Stimulated activated CD4-positive, alpha-beta T cell treated with anti-CD3 and anti-CD28 coated beads, Interleukin-2, amount 100 ng/mL, for 4 hours (primary cell): ENCODE measurements around the gene DYNLL2.
A peak's percentile ranks its signal among the peaks of the same experiment; 100 is the strongest.
"Not testable (repeated sequence)": the region's sequence is repeated elsewhere in the genome, so short reads cannot be mapped to it uniquely, and the experiment has no call there.

Source experiments
- DNase-seq: peaks from one replicate; pipeline ENCODE4 v3.0.0-alpha.2; 2020; ENCODE audit warnings: low read depth

The DYNLL2 gene

DNA sequence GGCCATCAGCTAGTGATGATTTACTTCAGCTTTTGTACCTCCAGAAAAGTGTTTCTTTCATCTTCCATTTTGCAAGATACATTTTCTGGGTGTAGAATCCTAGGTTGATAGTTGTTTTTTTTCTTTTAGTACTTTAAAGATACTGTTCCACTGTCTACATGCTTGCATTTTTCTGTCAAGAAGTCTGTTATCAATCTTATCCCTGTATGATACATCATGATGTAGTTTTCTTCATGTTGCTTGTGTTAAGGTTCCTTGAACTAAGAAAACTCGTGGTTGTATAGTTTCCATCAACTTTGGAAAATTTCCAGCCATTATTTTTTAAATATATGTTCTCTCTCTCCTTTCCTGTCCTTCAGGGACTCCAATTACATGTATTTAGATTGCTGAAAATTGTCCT, 24.1 kb downstream of the DYNLL2 start:
- no peak for DNase-seq

DNA sequence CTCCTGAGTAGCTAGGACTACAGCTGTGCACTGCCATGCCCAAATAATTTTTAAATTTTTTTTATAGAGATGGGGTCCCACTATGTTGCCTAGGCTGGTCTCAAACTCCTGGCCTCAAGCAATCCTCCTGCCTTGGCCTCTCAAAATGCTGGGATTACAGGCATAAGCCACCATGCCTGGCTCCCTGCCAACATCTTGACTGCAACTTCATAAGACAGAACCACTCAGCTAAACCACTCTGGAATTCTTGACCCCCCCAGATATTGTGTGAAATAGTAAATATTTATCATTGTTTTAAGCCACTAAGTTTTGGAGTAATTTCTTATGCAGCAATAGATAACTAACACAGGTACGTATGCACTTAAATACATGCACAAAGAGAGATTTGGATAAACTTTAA, 26.0 kb downstream of the DYNLL2 start:
- no peak for DNase-seq

DNA sequence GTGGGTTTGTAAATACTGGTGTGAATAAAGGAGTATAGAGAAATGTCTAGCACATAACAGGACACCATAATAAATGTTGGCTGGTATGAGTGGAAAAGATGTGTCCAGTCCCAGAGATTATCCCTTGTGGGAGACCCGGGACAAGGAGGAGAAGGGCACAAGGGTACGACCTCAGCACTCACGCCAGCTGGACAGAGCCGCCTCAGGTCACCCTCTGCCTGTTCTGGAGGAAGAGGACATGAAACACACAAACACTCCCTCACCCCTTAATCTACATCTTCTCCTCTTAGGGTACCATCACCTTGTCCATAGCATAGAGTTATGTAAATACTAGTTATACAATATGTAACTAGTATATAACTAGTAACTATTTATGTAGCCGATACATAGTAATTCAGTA, 26.8 kb downstream of the DYNLL2 start:
- DNase-seq: no peak

DNA sequence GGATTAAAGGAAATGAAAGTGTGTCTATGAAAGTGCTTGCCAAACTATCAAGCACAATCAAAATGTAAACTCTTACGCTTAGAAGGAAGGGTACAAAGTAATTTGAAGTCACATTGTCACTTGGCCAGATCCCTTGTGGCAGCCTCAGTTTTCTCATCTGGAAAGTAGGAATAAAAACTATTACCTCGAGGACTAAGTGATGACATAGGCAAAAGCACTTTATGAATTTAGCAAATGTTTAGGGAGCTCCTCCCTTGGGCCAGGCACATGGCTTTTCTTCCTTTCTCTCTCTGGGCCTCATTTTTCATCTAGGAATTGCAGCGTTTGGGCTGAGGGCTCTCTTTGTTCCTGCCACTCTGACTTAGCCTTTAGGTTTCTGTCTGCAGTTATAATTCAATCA, 28.5 kb downstream of the DYNLL2 start:
- DNase-seq: no peak

- DNase-seq: peak; percentile 78
Observed at GRCh38 chr17:58112970-58113631, 29.9 kb downstream of the DYNLL2 start.

DNA sequence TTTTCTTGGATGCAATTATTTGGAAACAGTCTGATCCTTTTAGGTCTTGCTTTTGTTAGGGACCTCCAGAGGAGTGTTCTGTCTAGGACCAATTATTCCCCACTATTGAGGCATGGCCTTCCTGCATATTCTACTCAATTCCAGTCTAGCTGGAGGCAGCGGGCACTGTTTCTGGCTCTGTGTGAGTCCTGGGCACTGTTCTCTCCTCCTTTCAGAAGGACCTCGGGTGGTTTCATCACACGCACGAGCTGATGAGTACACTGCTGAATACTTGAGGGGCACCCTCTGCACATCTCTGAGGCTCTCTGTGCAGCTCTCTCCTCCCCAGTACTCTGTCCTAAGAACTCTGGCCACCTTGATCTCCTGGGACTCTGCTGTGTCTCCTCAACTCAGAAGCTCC, 30.7 kb downstream of the DYNLL2 start:
- no peak for DNase-seq

GRCh38 chr17:58117382-58117781, 34.2 kb downstream of the DYNLL2 start:
- DNase-seq: no peak

GRCh38 chr17:58119491-58119890, 36.3 kb downstream of the DYNLL2 start:
- DNase-seq: no peak

DNA sequence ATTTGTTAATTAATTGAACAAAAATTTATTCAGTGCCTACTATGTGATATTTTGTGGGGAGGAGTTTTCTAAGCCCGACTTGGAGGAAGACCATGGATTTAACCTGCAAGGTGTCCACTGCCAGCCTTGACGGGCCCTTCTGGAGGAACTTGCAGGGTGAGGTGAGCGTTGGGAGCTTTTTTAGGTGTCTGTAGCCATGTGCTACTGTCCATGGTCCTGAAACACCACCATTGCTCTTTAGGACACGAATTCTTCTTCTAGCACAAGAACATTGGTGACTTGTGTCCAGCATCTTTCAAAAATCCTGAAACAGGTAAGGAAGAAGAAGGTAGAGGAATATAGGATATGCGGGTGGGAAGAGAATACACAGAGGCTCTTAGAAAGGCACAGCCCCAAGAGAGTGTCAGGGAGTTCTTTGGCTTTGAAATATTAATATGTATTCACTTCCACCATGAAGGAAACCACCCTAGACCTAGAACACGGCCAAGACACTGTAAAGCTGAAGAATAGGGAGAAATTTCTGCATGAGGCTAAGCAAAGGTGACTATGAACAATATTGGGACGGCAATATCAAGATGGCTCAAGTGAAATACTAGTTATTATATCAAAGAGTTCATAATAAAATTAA, 37.1 kb downstream of the DYNLL2 start:
- peak; percentile 9 for DNase-seq

- no peak for DNase-seq
Observed at GRCh38 chr17:58121925-58122324, 38.7 kb downstream of the DYNLL2 start.

DNA sequence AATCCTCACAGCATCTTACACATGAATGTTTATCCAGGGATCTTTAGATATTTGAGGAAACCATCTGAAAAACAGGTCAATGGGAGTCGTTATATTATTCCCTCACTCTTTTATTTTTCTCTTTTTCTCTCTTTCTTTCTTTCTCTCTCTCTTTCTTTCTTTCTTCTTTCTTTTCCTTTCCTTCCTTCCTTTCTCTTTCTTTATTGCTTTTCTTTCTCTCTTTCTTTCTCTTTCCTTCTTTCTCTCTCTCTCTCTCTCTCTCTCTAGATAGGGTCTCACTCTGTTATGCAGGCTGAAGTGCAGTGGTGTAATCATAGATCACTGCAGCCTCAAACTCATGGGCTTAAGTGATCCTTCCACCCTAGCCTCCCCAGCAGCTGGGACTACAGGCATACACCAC, 44.6 kb downstream of the DYNLL2 start:
- no peak for DNase-seq

DNA sequence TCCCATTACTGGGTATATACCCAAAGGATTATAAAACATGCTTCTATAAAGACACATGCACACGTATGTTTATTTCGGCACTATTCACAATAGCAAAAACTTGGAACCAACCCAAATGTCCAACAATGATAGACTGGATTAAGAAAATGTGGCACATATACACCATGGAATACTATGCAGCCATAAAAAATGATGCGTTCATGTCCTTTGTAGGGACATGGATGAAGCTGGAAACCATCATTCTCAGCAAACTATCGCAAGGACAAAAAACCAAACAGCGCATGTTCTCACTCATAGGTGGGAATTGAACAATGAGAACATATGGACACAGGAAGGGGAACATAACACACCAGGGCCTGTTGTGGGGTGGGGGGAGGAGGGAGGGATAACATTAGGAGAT, 49.5 kb downstream of the DYNLL2 start:
- DNase-seq: not testable (repeated sequence)

- no peak for DNase-seq
Observed at GRCh38 chr17:58136669-58137279, 53.6 kb downstream of the DYNLL2 start.

GRCh38 chr17:58141505-58141904, 58.3 kb downstream of the DYNLL2 start:
- no peak for DNase-seq

GRCh38 chr17:58143335-58143734, 60.1 kb downstream of the DYNLL2 start:
- not testable (repeated sequence) for DNase-seq

DNA sequence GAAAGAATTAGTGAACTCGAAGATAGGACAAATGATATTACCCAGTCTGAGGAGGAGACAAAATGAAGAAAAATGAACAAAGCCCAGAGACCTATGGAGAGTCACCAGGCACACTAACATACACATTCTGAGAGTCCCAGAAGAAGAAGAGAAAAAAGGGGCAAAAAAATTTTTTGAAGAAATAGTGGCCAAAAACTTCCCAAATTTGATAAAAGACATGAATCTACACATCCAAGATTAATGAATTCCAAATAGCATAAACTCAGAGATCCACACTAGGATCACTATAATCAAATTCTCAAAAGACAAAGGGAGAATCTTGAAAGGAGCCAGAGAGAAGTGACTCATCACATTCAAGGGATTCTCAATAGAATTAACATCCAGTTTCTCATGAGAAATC, 61.6 kb downstream of the DYNLL2 start:
- no peak for DNase-seq
